DND-41 (cell line): Measurements from ENCODE around the gene CCDC110.

Experiments used
- CTCF ChIP-seq: IDR thresholded peaks from 2 replicates; pipeline ENCODE4 v1.5.1; 2012; ENCODE audit warnings: borderline replicate concordance, low read length, moderate library complexity, mild to moderate bottlenecking; ENCODE audit not compliant: poor library complexity, severe bottlenecking; ENCODE audit errors: extremely low read depth
- EZH2 ChIP-seq: IDR thresholded peaks from 3 replicates; pipeline ENCODE4 v1.6.1; 2012; ENCODE audit warnings: borderline replicate concordance, low read depth, mild to moderate bottlenecking, moderate library complexity, low read length, inconsistent platforms; ENCODE audit not compliant: severe bottlenecking

GRCh38 chr4:185488650-185489049 is 17.1 kb upstream of the CCDC110 start:
- no peak for TF ChIP-seq CTCF
- TF ChIP-seq EZH2, result no peak
